ACC112 (cell line): Measurements from ENCODE around the gene S100A10.

Source experiments
- H2AFZ ChIP-seq: fragments of 200-600 bp; sonication (generic); one replicate; pipeline ENCODE4 v1.6.0; 2017; ENCODE audit warnings: antibody characterized with exemption, low read length; ENCODE audit not compliant: unreplicated experiment
- H3K27ac ChIP-seq: fragments of 200-600 bp; sonication (generic); 2 replicates; pipeline ENCODE4 v1.5.1; 2014; ENCODE audit warnings: low read depth, mild to moderate bottlenecking, antibody characterized with exemption, low read length, moderate library complexity
- H3K27me3 ChIP-seq: fragments of 200-600 bp; sonication (generic); 2 replicates; pipeline ENCODE4 v1.6.1; 2014; ENCODE audit warnings: mild to moderate bottlenecking, antibody characterized with exemption, low read length, moderate library complexity, mixed read lengths; ENCODE audit not compliant: insufficient read depth
- H3K36me3 ChIP-seq: fragments of 200-600 bp; sonication (generic); 2 replicates; pipeline ENCODE4 v1.6.1; 2016; ENCODE audit warnings: mild to moderate bottlenecking, antibody characterized with exemption, low read length, moderate library complexity, mixed read lengths; ENCODE audit not compliant: insufficient read depth
- H3K4me1 ChIP-seq: fragments of 200-600 bp; sonication (generic); one replicate; pipeline ENCODE4 v1.6.1; 2016; ENCODE audit warnings: low read length, mixed read lengths; ENCODE audit not compliant: insufficient read depth, unreplicated experiment, control insufficient read depth
- H3K4me3 ChIP-seq: fragments of 200-600 bp; sonication (generic); 2 replicates; pipeline ENCODE4 v1.5.1; 2014; ENCODE audit warnings: mild to moderate bottlenecking, low read depth, low read length
- H3K79me2 ChIP-seq: fragments of 200-600 bp; sonication (generic); one replicate; pipeline ENCODE4 v1.6.0; 2016; ENCODE audit warnings: low read length; ENCODE audit not compliant: control insufficient read depth, unreplicated experiment, insufficient read depth

The S100A10 gene

DNA sequence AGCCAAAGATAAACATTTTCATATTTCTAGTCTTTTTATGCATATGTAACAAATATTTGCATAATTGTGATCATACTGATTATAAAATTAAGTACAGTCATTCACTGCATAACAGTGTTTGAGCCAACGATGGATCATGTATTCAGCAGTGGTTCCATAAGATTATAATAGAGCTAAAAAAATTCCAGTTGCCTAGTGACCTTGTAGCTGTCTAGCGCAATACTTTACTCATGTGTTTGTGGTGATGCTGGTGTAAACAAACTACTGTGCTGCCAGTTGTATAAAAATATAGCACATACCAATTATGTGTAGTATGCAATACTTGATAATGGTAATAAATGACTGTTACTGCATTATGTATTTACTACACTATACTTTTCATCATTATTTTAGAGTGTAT, 2.1 kb upstream of the S100A10 start:
- Histone ChIP-seq H3K4me3 (no peak overlapping the region), H3K4me1 (peaks cover 27% of the 10 kb centered on the region), H3K27ac (peak overlapping the region; percentile 93), H3K79me2 (peaks cover 19% of the 10 kb centered on the region), H3K27me3 (no peaks in the 10 kb centered on the region), H3K36me3 (no peaks in the 10 kb centered on the region), H2AFZ (no peak overlapping the region)

DNA sequence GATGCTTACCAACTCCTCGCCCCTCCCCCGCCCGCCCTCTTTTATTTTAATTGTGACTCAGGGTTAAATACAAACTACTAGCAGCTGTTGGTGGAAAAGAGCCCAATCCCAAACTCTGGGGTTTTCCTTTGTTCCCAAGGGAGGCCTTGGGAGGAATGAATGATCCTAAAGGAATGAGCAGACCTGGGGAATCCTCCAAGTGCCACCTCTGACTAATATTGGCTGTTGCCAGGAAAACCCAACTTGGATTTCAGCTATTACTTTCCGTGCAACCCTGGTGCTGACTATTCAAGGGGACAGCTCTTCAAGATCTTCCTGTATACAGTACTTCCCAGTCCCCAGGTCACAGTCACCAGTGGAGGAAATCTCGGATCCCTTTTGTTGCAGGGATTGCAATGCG, 1.3 kb upstream of the S100A10 start:
- Histone ChIP-seq H3K36me3 (no peaks in the 10 kb centered on the region), H3K4me3 (peak overlapping the region; percentile 12; the same call in 1 of the 2 replicates), H2AFZ (no peak overlapping the region), H3K79me2 (peaks cover 27% of the 10 kb centered on the region), H3K4me1 (peaks cover 32% of the 10 kb centered on the region), H3K27me3 (no peaks in the 10 kb centered on the region), H3K27ac (peak overlapping the region; percentile 93)

DNA sequence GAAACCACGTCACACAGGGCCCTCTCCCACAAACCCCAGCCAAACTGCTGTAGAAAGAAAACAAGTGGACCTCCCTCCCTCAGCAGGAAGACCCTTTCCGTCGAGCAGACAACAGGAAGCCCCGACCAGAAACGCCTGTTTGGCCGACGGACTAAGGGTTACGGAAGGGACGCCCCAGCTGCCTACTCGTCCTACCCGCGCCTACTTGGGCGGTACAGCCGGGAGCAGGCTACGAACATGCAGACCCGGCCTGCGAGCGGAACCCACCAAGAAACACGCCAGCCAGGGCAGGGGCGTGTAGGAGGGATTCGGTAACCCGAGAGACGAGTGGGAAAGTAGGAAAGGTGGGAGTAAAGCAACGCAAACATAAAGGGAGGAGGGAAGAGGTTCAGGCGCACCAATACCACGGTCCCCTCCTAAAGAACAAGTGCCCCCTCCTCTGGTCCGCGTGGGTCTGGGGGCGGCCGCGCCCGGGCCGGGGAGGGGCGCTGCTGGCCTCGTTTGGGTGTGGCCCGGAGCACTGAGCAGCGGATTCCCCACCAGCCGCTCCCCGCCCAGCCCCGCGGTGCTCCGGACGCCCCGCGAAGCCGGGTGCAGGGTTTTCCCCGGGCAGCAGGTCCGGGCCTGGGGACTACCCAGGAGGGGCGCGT, 450 bp downstream of the S100A10 start:
- peaks cover 47% of the 10 kb centered on the region for H3K4me1 ChIP-seq
- H3K27ac ChIP-seq: peak overlapping the region; percentile 93
- peak overlapping the region; percentile 81 for H3K4me3 ChIP-seq
- no peaks in the 10 kb centered on the region for H3K36me3 ChIP-seq
- peaks cover 32% of the 10 kb centered on the region for H3K79me2 ChIP-seq
- no peak overlapping the region for H2AFZ ChIP-seq
- H3K27me3 ChIP-seq: no peaks in the 10 kb centered on the region

DNA sequence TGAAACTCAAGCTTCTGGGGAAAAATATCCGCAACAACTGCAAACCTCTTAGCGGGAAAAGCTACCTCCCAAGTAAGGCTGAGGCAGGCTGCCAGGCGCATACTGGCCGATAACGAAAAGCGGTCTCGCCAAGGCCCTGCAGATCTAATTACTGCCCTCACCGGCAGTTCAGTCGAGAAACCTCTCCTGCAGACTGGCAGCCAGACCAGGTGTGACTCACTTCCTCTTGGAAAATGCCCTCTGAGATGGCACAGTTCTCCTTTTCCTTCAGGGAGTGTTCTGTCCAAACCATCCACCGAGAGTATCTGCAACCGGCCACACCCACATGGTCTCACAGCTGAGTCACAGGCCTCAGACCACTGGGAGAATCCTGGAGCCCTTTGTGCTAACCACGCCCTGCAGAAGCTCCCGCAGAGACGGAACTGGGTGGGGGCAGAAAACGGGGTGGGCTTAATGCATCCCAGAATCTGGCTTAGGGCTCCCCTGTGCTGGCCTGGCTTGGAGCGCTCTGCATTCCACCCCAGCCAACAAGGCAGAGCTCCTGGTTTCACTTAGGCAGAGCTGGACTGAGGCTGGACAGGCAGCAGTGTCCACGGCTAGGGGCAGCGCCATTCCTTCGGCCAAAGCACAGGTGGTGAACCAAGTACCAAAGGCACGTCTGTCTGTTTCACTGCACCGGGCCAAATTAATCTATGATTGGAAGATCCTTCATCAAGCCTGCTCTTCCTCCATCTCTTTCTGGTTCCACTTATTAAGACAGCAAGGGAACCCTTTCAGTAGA, 1.2 kb downstream of the S100A10 start:
- Histone ChIP-seq H3K4me3 (peak overlapping the region; percentile 81), H3K79me2 (peaks cover 39% of the 10 kb centered on the region), H3K4me1 (peaks cover 53% of the 10 kb centered on the region), H3K27ac (peak overlapping the region; percentile 93), H3K27me3 (no peaks in the 10 kb centered on the region), H2AFZ (no peak overlapping the region), H3K36me3 (no peaks in the 10 kb centered on the region)

DNA sequence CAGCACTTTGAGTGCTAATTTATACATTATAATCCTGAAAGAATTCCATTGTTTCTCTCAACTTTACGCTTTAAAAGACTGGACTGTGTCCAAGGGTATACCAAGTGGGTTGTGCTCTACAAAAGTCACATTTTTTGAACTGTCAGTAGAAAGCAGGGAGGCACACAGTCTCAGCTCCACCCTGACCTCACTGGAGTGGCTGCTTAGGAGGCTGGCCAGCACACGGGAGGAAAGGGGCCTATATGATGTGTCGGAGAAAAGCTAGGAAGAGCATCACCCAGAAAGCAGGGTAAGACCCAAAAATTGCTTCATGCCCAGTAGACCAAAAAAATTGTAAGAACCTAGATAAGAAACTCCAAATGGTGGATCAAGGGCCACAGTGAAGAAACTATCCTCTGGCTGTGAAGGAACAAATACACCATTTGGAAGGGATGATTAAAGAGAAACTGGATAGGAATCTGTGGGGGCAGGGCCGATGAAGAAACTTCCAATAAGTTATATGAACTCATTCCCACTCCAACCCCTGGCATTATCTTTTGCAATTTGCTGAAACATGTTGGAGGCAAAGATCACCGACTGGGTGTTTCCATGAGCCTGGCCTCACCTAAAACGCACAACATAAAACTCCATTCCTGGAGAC, 1.9 kb downstream of the S100A10 start:
- Histone ChIP-seq H3K36me3 (no peaks in the 10 kb centered on the region), H3K27me3 (no peaks in the 10 kb centered on the region), H2AFZ (no peak overlapping the region), H3K27ac (peak overlapping the region; percentile 93), H3K79me2 (peaks cover 44% of the 10 kb centered on the region), H3K4me3 (peak overlapping the region; percentile 81), H3K4me1 (peaks cover 53% of the 10 kb centered on the region)

DNA sequence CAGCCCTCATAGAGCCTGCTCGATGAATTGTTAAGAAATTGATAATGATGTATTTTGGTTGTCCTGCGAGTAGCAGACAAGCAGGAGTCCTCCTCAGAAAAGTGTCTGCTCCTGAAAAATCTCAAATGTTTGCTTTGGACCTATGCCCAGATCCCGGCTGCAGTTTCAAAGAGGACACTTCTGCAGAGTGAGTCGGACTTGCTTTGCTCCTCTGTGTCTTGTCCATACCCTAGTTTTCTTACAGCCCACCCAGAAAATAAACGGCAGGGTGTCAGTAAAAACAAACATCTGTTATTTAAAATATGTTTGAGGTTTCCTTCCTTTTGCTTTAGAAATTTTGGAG, 2.8 kb downstream of the S100A10 start:
- no peaks in the 10 kb centered on the region for H3K27me3 ChIP-seq
- peak overlapping the region; percentile 93 for H3K27ac ChIP-seq
- peak overlapping the region; percentile 81 for H3K4me3 ChIP-seq
- H3K4me1 ChIP-seq: peaks cover 59% of the 10 kb centered on the region
- peaks cover 8% of the 10 kb centered on the region for H3K36me3 ChIP-seq
- no peak overlapping the region for H2AFZ ChIP-seq
- H3K79me2 ChIP-seq: peaks cover 53% of the 10 kb centered on the region

GRCh38 chr1:151990058-151990855, 3.4 kb downstream of the S100A10 start:
- no peaks in the 10 kb centered on the region for H3K27me3 ChIP-seq
- H3K79me2 ChIP-seq: peaks cover 59% of the 10 kb centered on the region

DNA sequence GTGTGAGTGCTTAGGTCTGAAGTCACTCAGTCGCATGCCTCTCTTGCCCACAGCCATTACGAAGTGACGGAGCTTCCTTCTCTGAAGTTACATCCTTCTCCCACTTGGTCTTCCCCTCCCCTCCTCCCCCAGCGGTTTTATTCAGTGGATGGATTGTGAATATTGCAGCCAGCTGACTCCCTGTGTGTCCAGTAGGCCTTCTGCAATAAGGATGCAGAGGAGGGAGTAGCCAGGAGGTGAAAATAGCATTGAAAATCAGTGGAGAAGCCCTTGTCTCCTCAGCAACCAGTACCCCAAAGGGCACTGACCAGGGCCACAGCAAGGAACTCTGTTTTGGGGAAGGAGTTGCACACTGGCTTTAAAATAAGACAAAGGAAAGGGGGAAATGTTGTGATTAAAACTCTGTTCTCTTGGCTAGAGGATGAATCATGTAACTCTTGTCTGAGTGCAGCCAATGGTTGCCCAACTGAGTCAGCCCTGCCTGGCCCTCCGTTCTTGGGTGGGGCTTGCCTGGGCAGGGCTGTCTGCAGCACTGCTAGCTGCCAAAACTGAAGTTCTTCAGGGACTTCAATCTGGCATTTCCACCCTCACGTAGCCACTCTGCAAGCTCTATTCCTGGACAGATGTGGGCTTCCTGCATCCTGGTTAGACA, 4.3 kb downstream of the S100A10 start:
- Histone ChIP-seq H3K36me3 (peaks cover 21% of the 10 kb centered on the region), H3K4me3 (peak overlapping the region; percentile 81)

More at GRCh38 chr1:151990058-151990855, 3.4 kb downstream of the S100A10 start:
- Histone ChIP-seq H3K27ac (peak overlapping the region; percentile 93), H3K36me3 (peaks cover 13% of the 10 kb centered on the region), H3K4me3 (peak overlapping the region; percentile 81), H3K4me1 (peaks cover 58% of the 10 kb centered on the region), H2AFZ (no peak overlapping the region)

GRCh38 chr1:151988405-151988923, 5.2 kb downstream of the S100A10 start:
- Histone ChIP-seq H3K4me1 (peaks cover 60% of the 10 kb centered on the region), H3K27ac (peak overlapping the region; percentile 93), H2AFZ (no peak overlapping the region), H3K4me3 (peak overlapping the region; percentile 42), H3K79me2 (peaks cover 66% of the 10 kb centered on the region), H3K36me3 (peaks cover 30% of the 10 kb centered on the region), H3K27me3 (no peaks in the 10 kb centered on the region)

More for the DNA sequence above, 4.3 kb downstream of the S100A10 start:
- peaks cover 62% of the 10 kb centered on the region for H3K79me2 ChIP-seq
- peaks cover 62% of the 10 kb centered on the region for H3K4me1 ChIP-seq
- H3K27ac ChIP-seq: peak overlapping the region; percentile 93
- no peak overlapping the region for H2AFZ ChIP-seq
- H3K27me3 ChIP-seq: no peaks in the 10 kb centered on the region
